H1 (cell line): Measurements from ENCODE around the gene ILF3. TPM values are rescaled to one million over a fixed set of nuclear protein-coding genes. Genes with fewer than 3 reads are reported as not detected.

Experiments used
- KDM5A ChIP-seq: fragments of 200-600 bp; IDR thresholded peaks from 2 replicates; pipeline ENCODE4 v1.7.1; 2012; ENCODE audit warnings: mild to moderate bottlenecking, low read length, inconsistent platforms, mixed read lengths
- RAD21 ChIP-seq, 2 experiments: IDR thresholded peaks in 1 of 2; conservative IDR thresholded peaks in 1 of 2; 2 replicates each; pipeline ENCODE4 v1.6.1; 2011; ENCODE audit warnings: low read depth in 2 of 2, low read length in 2 of 2, improper control_type of control experiment in 1 of 2, inconsistent platforms in 1 of 2, mild to moderate bottlenecking in 1 of 2, moderate library complexity in 1 of 2
- TAF7 ChIP-seq: optimal IDR thresholded peaks from 2 replicates; pipeline ENCODE3; 2011; ENCODE audit warnings: low read depth, mild to moderate bottlenecking, inconsistent platforms, low read length, moderate library complexity, borderline replicate concordance
- polyA plus RNA-seq, 7 experiments: library from polyadenylated mRNA; depleted of rRNA in 3 of 7; stranded (reverse) in 5 of 7; unstranded in 2 of 7; fragments of >200 nt in 5 of 7; fragments of 200-250 nt in 2 of 7; gene quantifications; 1 replicate in 5 of 7; 2 replicates in 1 of 7; 4 replicates in 1 of 7; pipeline versions ENCODE4 v1.2.1 to v1.2.3, GENCODE V29; 2011 to 2013; ENCODE audit warnings: missing spikeins in 2 of 7, mixed read lengths in 2 of 7
- total RNA-seq: library from RNA; stranded (reverse); fragmentation: NEBNext Ultra II Directional; extraction: Animal tissue kit (Norgen Biotek cat#: 25700); gene quantifications from 2 replicates; pipeline ENCODE4 v1.2.1, GENCODE V29; 2021

ILF3 gene
- total and polyA plus RNA-seq, 2 of the 8 experiments (the other 6 are each of a cell fraction or from before 2014, with no cell fraction given), result 291 to 695 TPM

GRCh38 chr19:10692673-10693264 lies 38.6 kb downstream of the ILF3 start (continued):
- TF ChIP-seq KDM5A (no peak), RAD21 (IDR thresholded peaks at IDR 0.05 in 1 of 2, conservative IDR thresholded peaks at IDR 0.05 in 1 of 2; ENCODE audit: low read depth in 2 of 2, low read length in 2 of 2) (0 out of 4 replicates have a peak, but pooled peaks of 1 of the 2 experiments have one; percentile 4), TAF7 (no peak)
